Endothelial cell of umbilical vein (primary cell): ENCODE measurements around the gene HIVEP1. TPM values are rescaled to one million over a fixed set of nuclear protein-coding genes. Genes with fewer than 3 reads are reported as not detected.

Source experiments
- BruUV-seq: library from RNA; stranded (reverse); fragments of 400-500 nt; replicated peaks from 2 replicates; lab custom pipeline; 2021; lab: Mats Ljungman, UMichigan
- CTCF ChIA-PET: fragments of 300-600, 350-600 bp; sonication (Branson Sonifier 250); formaldehyde crosslinking; loops from one replicate; lab custom pipeline; 2021; ENCODE audit warnings: antibody characterized with exemption, inconsistent platforms; lab: Charles Lee
- POLR2A ChIA-PET: fragments of 300-600, 350-600 bp; sonication (Branson Sonifier 250); formaldehyde crosslinking; loops from one replicate; lab custom pipeline; 2021; ENCODE audit warnings: antibody characterized with exemption, inconsistent platforms; lab: Charles Lee
- DNase-seq: peaks from one replicate; pipeline ENCODE4 v3.0.0-alpha.2; 2011; ENCODE audit warnings: low read depth, low spot score
- FAIRE-seq: peaks from 2 replicates; lab custom pipeline; 2011; peaks lifted over from hg19 to GRCh38; lab: Jason Lieb, UNC
- H2AFZ ChIP-seq: 2 replicates; pipeline ENCODE4 v1.6.0; 2012; ENCODE audit warnings: low read depth, low read length, control low read depth, inconsistent platforms
- H3K27ac ChIP-seq: 2 replicates; pipeline ENCODE4 v1.5.1; 2011; ENCODE audit warnings: low read depth, mild to moderate bottlenecking, control low read depth, low read length, moderate library complexity; ENCODE audit not compliant: insufficient read depth
- H3K27me3 ChIP-seq, 2 experiments: 2 replicates each; pipeline versions ENCODE4 v1.6.0 to v1.6.1; 2011; ENCODE audit warnings: low read length in 2 of 2, mixed read lengths in 1 of 2; ENCODE audit not compliant: control insufficient read depth in 2 of 2, insufficient read depth in 2 of 2
- H3K36me3 ChIP-seq, 2 experiments: 2 replicates in 1 of 2; 3 replicates in 1 of 2; pipeline ENCODE4 v1.5.1; 2011; ENCODE audit warnings: low read length in 2 of 2, mild to moderate bottlenecking in 1 of 2, moderate library complexity in 1 of 2; ENCODE audit not compliant: control insufficient read depth in 2 of 2, insufficient read depth in 2 of 2; ENCODE audit errors: extremely low read depth in 1 of 2
- H3K4me1 ChIP-seq: 3 replicates; pipeline ENCODE4 v1.5.1; 2011; ENCODE audit warnings: mild to moderate bottlenecking, low read length; ENCODE audit not compliant: control insufficient read depth, insufficient read depth; ENCODE audit errors: extremely low read depth
- H3K4me2 ChIP-seq: 2 replicates; pipeline ENCODE4 v1.6.1; 2011; ENCODE audit warnings: low read length, control low read depth, mixed read lengths; ENCODE audit not compliant: insufficient read depth
- H3K4me3 ChIP-seq, 3 experiments: fragments of 200-600 bp in 1 of 3; sonication (generic), shearing (Covaris generic) in 1 of 3; replicated peaks in 1 of 3; 2 replicates each; pipeline ENCODE4 v1.5.1; 2011 to 2016; ENCODE audit warnings: control low read depth in 3 of 3, low read length in 3 of 3, mild to moderate bottlenecking in 2 of 3, inconsistent platforms in 1 of 3, low read depth in 1 of 3, moderate library complexity in 1 of 3; ENCODE audit not compliant: insufficient read depth in 1 of 3
- H3K79me2 ChIP-seq: 2 replicates; pipeline ENCODE4 v1.6.0; 2012; ENCODE audit warnings: low read length, inconsistent platforms; ENCODE audit not compliant: control insufficient read depth, insufficient read depth
- H3K9ac ChIP-seq: replicated peaks from 2 replicates; pipeline ENCODE3; 2011; ENCODE audit warnings: low read length, control low read depth; ENCODE audit not compliant: insufficient read depth; ENCODE audit errors: extremely low read depth
- H3K9me1 ChIP-seq: replicated peaks from 3 replicates; pipeline ENCODE4 v1.6.0; 2011; ENCODE audit warnings: mild to moderate bottlenecking, low read length; ENCODE audit not compliant: control insufficient read depth, insufficient read depth; ENCODE audit errors: extremely low read depth
- H3K9me3 ChIP-seq: replicated peaks from 2 replicates; pipeline ENCODE4 v1.5.1; 2012; ENCODE audit warnings: low read length, inconsistent platforms; ENCODE audit not compliant: control insufficient read depth, insufficient read depth
- H4K20me1 ChIP-seq: replicated peaks from 2 replicates; pipeline ENCODE3; 2011; ENCODE audit warnings: mild to moderate bottlenecking, low read length; ENCODE audit not compliant: control insufficient read depth, insufficient read depth; ENCODE audit errors: extremely low read depth
- CTCF ChIP-seq, 2 donors: IDR thresholded peaks; 1 replicate in 1 of 2; 2 replicates in 1 of 2; pipeline ENCODE4 v1.5.1; 2011; ENCODE audit warnings: low read length in 2 of 2, mild to moderate bottlenecking in 2 of 2, moderate library complexity in 2 of 2, control low read depth in 1 of 2, inconsistent platforms in 1 of 2, low read depth in 1 of 2; ENCODE audit not compliant: insufficient read depth in 1 of 2; ENCODE audit errors: extremely low read depth in 1 of 2
- EZH2 ChIP-seq: IDR thresholded peaks from 2 replicates; pipeline ENCODE4 v1.6.1; 2012; ENCODE audit warnings: borderline replicate concordance, low read depth, mild to moderate bottlenecking, moderate library complexity, low read length, inconsistent platforms; ENCODE audit not compliant: severe bottlenecking
- FOS ChIP-seq: IDR thresholded peaks from 2 replicates; pipeline ENCODE4 v1.6.1; 2011; ENCODE audit warnings: mild to moderate bottlenecking, low read length, moderate library complexity, borderline replicate concordance; ENCODE audit not compliant: insufficient read depth
- GATA2 ChIP-seq: IDR thresholded peaks from 2 replicates; pipeline ENCODE4 v1.7.0; 2011; ENCODE audit warnings: low read depth, mild to moderate bottlenecking, moderate library complexity, mixed read lengths, low read length; ENCODE audit not compliant: insufficient read length, insufficient read depth
- JUN ChIP-seq: IDR thresholded peaks from 2 replicates; pipeline ENCODE4 v1.6.1; 2011; ENCODE audit warnings: borderline replicate concordance, low read depth; ENCODE audit not compliant: insufficient read length, insufficient read depth
- MAX ChIP-seq: IDR thresholded peaks from 2 replicates; pipeline ENCODE4 v1.6.1; 2011; ENCODE audit not compliant: insufficient read depth, insufficient read length
- MYC ChIP-seq: IDR thresholded peaks from one replicate; pipeline ENCODE4 v1.6.1; 2011; ENCODE audit warnings: mild to moderate bottlenecking, low read depth, low read length
- POLR2A ChIP-seq: IDR thresholded peaks from 2 replicates; pipeline ENCODE4 v1.6.1; 2012; ENCODE audit warnings: low read depth, mild to moderate bottlenecking, control low read depth, low read length
- POLR2AphosphoS5 ChIP-seq: IDR thresholded peaks from 2 replicates; pipeline ENCODE4 v1.6.1; 2012; ENCODE audit warnings: low read depth, mild to moderate bottlenecking, control low read depth, low read length, moderate library complexity; ENCODE audit not compliant: insufficient read depth
- dilution Hi-C: fragments of 300-500 bp; cut with MboI; formaldehyde crosslinking; loops from one replicate; pipeline ENCODE4 v1.15.0; 2019; ENCODE audit warnings: low sequenced_read_pairs; ENCODE audit not compliant: extremely low pct_ligation_motif_present
- intact Hi-C: fragments of 100-400 bp; cut with micrococcal nuclease; formaldehyde crosslinking; loops from one replicate; pipeline ENCODE4 v1.10.0; 2022
- polyA plus RNA-seq, 4 experiments: library from polyadenylated mRNA; depleted of rRNA in 3 of 4; stranded (reverse) in 3 of 4; unstranded in 1 of 4; fragments of >200 nt; gene quantifications; 2 replicates each; pipeline versions ENCODE4 v1.2.1 to v1.2.3, GENCODE V29; 2011 to 2012; ENCODE audit warnings: missing spikeins in 1 of 4
- total RNA-seq: library from RNA; stranded (reverse); gene quantifications from 2 replicates; pipeline ENCODE4 v1.2.3, GENCODE V29; 2021

The HIVEP1 gene
- total and polyA plus RNA-seq, 2 donors (not counting 3 experiments of a cell fraction or from before 2014, with no cell fraction given), result 33.5 to 49.2 TPM

GRCh38 chr6:12182676-12183075 is 170.6 kb downstream of the HIVEP1 start:
- H4K20me1 ChIP-seq, result no peaks in the 10 kb centered on the region
- no peaks in the 10 kb centered on the region for H3K27me3 ChIP-seq
- ChIA-PET CTCF (no interaction called here), POLR2A (no interaction called here)
- H3K36me3 ChIP-seq, result no peaks in the 10 kb centered on the region
- no peaks in the 10 kb centered on the region for H3K9me3 ChIP-seq
- H3K4me3 ChIP-seq, result no peak overlapping the region
- no peaks in the 10 kb centered on the region for H3K79me2 ChIP-seq
- H3K4me2 ChIP-seq, result no peak overlapping the region
- no peaks in the 10 kb centered on the region for H3K9me1 ChIP-seq
- TF ChIP-seq MYC (no peak), EZH2 (no peak), JUN (no peak), GATA2 (no peak), MAX (no peak), CTCF (IDR thresholded peaks at IDR 0.05; ENCODE audit: extremely low read depth in 1 of 2, insufficient read depth in 1 of 2, low read depth in 1 of 2, low read length in 2 of 2) (no peak), POLR2A (no peak), FOS (no peak), POLR2AphosphoS5 (no peak)
- no peak overlapping the region for H3K9ac ChIP-seq
- intact Hi-C loops (no loop called here), dilution Hi-C loops (no loop called here)
- no peak overlapping the region for H3K27ac ChIP-seq
- no peak for FAIRE-seq
- no peaks in the 10 kb centered on the region for H3K4me1 ChIP-seq
- BruUV-seq, result no TSS peak
- no peak overlapping the region for H2AFZ ChIP-seq
- no peak for DNase-seq
